NCI-H774 (cell line): Measurements from ENCODE around the gene SLC26A1.
"Not testable (repeated sequence)": the region's sequence is repeated elsewhere in the genome, so short reads cannot be mapped to it uniquely, and the experiment has no call there.

Source experiments
- DNase-seq: peaks from one replicate; lab custom pipeline; 2025; lab: John Stamatoyannopoulos, UW

SLC26A1 gene

GRCh38 chr4:1013225-1014073 is 20.2 kb upstream of the SLC26A1 start:
- DNase-seq: no peak

GRCh38 chr4:1012034-1012739 is 19.0 kb upstream of the SLC26A1 start:
- DNase-seq: no peak

GRCh38 chr4:1011666-1012033 is 18.4 kb upstream of the SLC26A1 start:
- DNase-seq: no peak

- DNase-seq: peak; percentile 36
Observed at GRCh38 chr4:1011022-1011665, 17.9 kb upstream of the SLC26A1 start, which contains the start of gene FGFRL1. FGFRL1 (plus strand) TSS chr4:1011626; CDS start chr4:1012486, 860 bp downstream.

- DNase-seq: no peak
Observed at GRCh38 chr4:1010395-1011021, 17.3 kb upstream of the SLC26A1 start.

GRCh38 chr4:1009542-1010394 is 16.6 kb upstream of the SLC26A1 start:
- DNase-seq: peak; percentile 53

- DNase-seq: no peak
Observed at GRCh38 chr4:1008840-1009541, 15.8 kb upstream of the SLC26A1 start.

- no peak for DNase-seq
Observed at GRCh38 chr4:1006856-1007255, 13.7 kb upstream of the SLC26A1 start.

GRCh38 chr4:1004557-1005485 is 11.6 kb upstream of the SLC26A1 start:
- DNase-seq: no peak

- no peak for DNase-seq
Observed at GRCh38 chr4:1004071-1004418, 10.8 kb upstream of the SLC26A1 start.

- DNase-seq: no peak
Observed at GRCh38 chr4:1003271-1004070, 10.3 kb upstream of the SLC26A1 start.

GRCh38 chr4:1002631-1003251 is 9.5 kb upstream of the SLC26A1 start:
- no peak for DNase-seq

GRCh38 chr4:1002131-1002630 is 9.0 kb upstream of the SLC26A1 start:
- DNase-seq: no peak

GRCh38 chr4:1001561-1002130 is 8.4 kb upstream of the SLC26A1 start:
- DNase-seq: no peak

GRCh38 chr4:1000686-1001260 is 7.6 kb upstream of the SLC26A1 start:
- no peak for DNase-seq

GRCh38 chr4:999882-1000425 is 6.8 kb upstream of the SLC26A1 start:
- no peak for DNase-seq

- DNase-seq: not testable (repeated sequence)
Observed at GRCh38 chr4:999240-999863, 6.1 kb upstream of the SLC26A1 start.
